Neural progenitor cell (in vitro differentiated cells): ENCODE data around the gene SERBP1.

Source experiments
- CTCF ChIP-seq: fragments of 200-600 bp; sonication (generic); IDR thresholded peaks from 2 replicates; pipeline ENCODE4 v1.5.1; 2017; ENCODE audit warnings: antibody characterized with exemption, mild to moderate bottlenecking
- EZH2 ChIP-seq: fragments of 200-600 bp; sonication (generic); IDR thresholded peaks from 2 replicates; pipeline ENCODE4 v1.6.1; 2017; ENCODE audit warnings: antibody characterized with exemption, mild to moderate bottlenecking, moderate library complexity
- EZH2phosphoT487 ChIP-seq: fragments of 200-600 bp; sonication (generic); IDR thresholded peaks from 2 replicates; pipeline ENCODE4 v1.6.1; 2017; ENCODE audit warnings: antibody characterized with exemption

DNA sequence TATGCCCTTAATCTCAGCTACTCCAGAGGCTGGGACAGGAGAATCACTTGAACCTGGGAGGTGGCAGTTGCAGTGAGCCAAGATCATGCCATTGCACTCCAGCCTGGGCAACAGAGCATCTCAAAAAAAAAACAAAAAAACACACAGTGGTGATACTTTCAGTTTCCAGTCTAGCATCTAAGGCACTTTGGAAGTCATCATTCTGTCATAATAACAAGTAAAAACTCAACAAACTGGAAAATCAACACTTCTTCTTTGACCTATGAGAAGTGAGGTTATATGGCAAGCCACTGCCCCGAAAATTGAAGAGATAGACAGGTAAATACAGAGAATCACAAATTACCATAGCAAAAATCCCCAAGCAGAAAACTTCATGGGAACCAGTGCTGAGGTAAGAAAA, 70.6 kb downstream of the SERBP1 start:
- no peak for TF ChIP-seq EZH2
- no peak for TF ChIP-seq CTCF
- TF ChIP-seq EZH2phosphoT487, result no peak
